Nephron progenitor cell (in vitro differentiated cells): ENCODE results near the gene HLA-DQB1.
"Not testable (repeated sequence)": the region's sequence is repeated elsewhere in the genome, so short reads cannot be mapped to it uniquely, and the experiment has no call there.

ENCODE experiments used
- DNase-seq: peaks from one replicate; pipeline ENCODE4 v3.0.0; 2021
- H3K27ac Mint-ChIP-seq: 2 replicates; pipeline ENCODE4 v1.8.0; 2021; ENCODE audit warnings: mild to moderate bottlenecking, moderate library complexity, mixed read lengths
- H3K27me3 Mint-ChIP-seq: 2 replicates; pipeline ENCODE4 v1.8.0; 2021; ENCODE audit warnings: mild to moderate bottlenecking, low read depth, mixed read lengths; ENCODE audit not compliant: poor library complexity
- H3K36me3 Mint-ChIP-seq: 2 replicates; pipeline ENCODE4 v1.8.0; 2021; ENCODE audit warnings: low read depth, mixed read lengths
- H3K4me1 Mint-ChIP-seq: 2 replicates; pipeline ENCODE4 v1.8.0; 2021; ENCODE audit warnings: mixed read lengths
- H3K4me3 Mint-ChIP-seq: 2 replicates; pipeline ENCODE4 v1.8.0; 2021; ENCODE audit warnings: mild to moderate bottlenecking, moderate library complexity, mixed read lengths
- H3K9me3 Mint-ChIP-seq: 2 replicates; pipeline ENCODE4 v1.8.0; 2021; ENCODE audit warnings: mild to moderate bottlenecking, moderate library complexity, mixed read lengths
- TF ChIP-seq, protein P1 (sequence below): fragments of 200-600 bp; sonication (generic); IDR thresholded peaks from 2 replicates; pipeline ENCODE4 v1.5.0; 2021; ENCODE audit warnings: antibody characterized with exemption

Gene HLA-DQB1

DNA sequence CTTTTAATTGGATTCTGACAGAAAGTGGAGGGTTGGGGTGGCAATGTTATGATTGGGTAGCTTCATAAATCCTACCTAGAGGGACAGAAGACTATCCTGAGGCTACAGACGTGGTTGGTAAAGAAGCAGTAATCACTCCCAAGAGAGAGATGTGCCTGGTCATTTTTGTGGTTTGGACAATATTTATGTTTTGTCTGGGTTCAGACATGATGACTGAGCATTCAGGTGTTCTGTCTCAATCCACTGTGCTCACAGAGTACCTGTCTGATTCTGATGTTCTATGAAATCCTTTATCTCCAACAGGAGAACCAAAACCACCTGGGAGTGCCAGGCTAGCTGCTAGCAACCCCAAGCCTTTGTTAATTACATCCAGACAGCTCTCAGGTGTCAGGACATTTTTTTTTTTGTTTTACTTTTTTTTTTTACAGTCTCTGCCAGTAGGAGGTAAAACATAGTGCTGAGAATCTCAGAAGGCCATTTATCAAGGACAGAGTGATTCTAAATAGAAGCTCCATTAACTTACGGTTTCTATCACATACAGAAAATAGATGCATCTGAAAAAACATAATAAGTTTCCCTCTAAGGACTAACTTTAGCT lies 30.8 kb downstream of the HLA-DQB1 start:
- no peaks in the 10 kb centered on the region for H3K36me3 Mint-ChIP-seq
- no peak overlapping the region for H3K4me3 Mint-ChIP-seq
- TF ChIP-seq, protein P1, sequence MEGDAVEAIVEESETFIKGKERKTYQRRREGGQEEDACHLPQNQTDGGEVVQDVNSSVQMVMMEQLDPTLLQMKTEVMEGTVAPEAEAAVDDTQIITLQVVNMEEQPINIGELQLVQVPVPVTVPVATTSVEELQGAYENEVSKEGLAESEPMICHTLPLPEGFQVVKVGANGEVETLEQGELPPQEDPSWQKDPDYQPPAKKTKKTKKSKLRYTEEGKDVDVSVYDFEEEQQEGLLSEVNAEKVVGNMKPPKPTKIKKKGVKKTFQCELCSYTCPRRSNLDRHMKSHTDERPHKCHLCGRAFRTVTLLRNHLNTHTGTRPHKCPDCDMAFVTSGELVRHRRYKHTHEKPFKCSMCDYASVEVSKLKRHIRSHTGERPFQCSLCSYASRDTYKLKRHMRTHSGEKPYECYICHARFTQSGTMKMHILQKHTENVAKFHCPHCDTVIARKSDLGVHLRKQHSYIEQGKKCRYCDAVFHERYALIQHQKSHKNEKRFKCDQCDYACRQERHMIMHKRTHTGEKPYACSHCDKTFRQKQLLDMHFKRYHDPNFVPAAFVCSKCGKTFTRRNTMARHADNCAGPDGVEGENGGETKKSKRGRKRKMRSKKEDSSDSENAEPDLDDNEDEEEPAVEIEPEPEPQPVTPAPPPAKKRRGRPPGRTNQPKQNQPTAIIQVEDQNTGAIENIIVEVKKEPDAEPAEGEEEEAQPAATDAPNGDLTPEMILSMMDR, result no peak
- DNase-seq, result no peak
- peaks cover 24% of the 10 kb centered on the region for H3K4me1 Mint-ChIP-seq
- no peak overlapping the region for H3K27ac Mint-ChIP-seq
- peaks cover 5% of the 10 kb centered on the region for H3K27me3 Mint-ChIP-seq
- peaks cover 4% of the 10 kb centered on the region for H3K9me3 Mint-ChIP-seq

DNA sequence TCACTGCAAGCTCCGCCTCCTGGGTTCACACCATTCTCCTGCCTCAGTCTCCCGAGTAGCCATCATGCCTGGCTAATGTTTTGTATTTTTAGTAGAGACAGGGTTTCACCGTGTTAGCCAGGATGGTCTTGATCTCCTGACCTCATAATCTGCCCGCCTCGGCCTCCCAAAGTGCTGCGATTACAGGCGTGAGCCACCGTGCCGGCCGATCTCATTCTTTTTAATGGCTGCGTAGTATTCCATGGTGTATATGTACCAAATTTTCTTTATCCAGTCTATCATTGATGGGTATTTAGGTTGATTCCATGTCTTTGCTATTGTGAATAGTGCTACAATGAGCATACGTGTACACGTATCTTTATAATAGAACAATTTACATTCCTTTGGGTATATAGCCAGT lies 36.7 kb downstream of the HLA-DQB1 start:
- not testable (repeated sequence) for H3K27ac Mint-ChIP-seq, H3K4me1 Mint-ChIP-seq, DNase-seq, H3K27me3 Mint-ChIP-seq, H3K4me3 Mint-ChIP-seq, H3K36me3 Mint-ChIP-seq
- H3K9me3 Mint-ChIP-seq, result peaks cover 10% of the 10 kb centered on the region

DNA sequence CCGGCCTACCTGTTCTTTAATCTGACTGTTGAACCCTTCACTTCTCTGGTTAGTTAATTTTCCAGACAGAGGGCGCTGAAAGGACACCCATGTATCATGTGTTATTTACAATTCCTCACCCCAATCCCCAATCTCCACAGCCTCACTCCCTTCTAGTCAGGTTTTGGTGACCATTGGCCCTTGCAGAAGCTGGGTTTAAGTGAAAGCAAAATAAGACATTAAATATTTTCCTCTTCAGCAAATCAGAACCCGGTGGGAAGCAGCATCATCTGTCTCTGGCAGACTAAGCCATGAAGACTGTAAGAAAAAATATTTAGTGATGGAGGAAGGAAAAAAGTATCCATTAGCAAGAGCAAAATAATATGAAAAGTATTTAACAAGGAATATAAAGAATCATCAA lies 38.6 kb downstream of the HLA-DQB1 start:
- Mint-ChIP-seq H3K27ac (peak overlapping the region; percentile 24), H3K27me3 (peaks cover 4% of the 10 kb centered on the region), H3K9me3 (peaks cover 10% of the 10 kb centered on the region), H3K4me3 (no peak overlapping the region), H3K36me3 (no peaks in the 10 kb centered on the region), H3K4me1 (no peaks in the 10 kb centered on the region)
- peak; percentile 17 for DNase-seq
- TF ChIP-seq, protein P1, result no peak

DNA sequence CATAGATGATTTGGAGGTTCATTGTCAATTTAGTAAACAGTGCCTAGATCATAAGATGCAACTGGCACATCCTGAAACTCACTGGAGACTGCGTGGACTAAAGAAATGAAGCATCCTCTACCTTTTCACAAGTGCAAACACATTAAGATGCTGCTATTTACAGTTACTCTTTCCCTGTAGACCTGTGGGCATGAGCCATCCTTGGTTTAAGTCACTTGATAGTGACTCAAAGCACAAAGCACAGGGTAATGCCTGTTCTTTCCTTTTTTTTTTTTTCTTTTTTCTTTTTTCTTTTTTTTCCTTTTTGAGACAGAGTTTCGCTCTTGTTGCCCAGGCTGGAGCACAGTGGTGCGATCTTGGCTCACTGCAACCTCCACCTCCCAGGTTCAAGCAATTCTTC lies 39.2 kb downstream of the HLA-DQB1 start:
- H3K27me3 Mint-ChIP-seq, result peaks cover 4% of the 10 kb centered on the region
- H3K4me1 Mint-ChIP-seq, result no peaks in the 10 kb centered on the region
- no peak overlapping the region for H3K4me3 Mint-ChIP-seq
- TF ChIP-seq, protein P1, result no peak
- H3K36me3 Mint-ChIP-seq, result no peaks in the 10 kb centered on the region
- peaks cover 10% of the 10 kb centered on the region for H3K9me3 Mint-ChIP-seq
- no peak for DNase-seq
- no peak overlapping the region for H3K27ac Mint-ChIP-seq

DNA sequence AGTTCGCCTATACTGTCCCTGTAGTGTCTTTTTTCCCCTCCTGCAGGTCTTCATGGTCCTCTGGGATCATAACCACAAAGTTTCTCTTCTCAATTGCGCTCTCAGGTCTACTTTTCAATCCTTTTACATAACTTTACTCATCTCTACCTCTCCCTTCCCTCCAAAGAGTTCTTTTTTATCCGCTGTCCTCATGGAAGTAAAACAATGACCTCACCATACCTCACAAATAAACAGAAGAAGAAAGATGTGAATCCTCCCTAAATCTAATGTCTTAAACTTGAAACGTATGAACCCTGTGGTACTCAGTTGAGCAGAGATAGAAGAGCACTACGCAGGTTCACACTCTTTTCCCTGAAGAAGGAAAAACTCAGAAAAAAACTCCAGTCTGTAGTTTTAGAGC lies 41.3 kb downstream of the HLA-DQB1 start:
- no peak for DNase-seq
- H3K4me1 Mint-ChIP-seq, result no peaks in the 10 kb centered on the region
- H3K36me3 Mint-ChIP-seq, result no peaks in the 10 kb centered on the region
- H3K9me3 Mint-ChIP-seq, result peaks cover 1% of the 10 kb centered on the region
- H3K27ac Mint-ChIP-seq, result no peak overlapping the region
- peaks cover 4% of the 10 kb centered on the region for H3K27me3 Mint-ChIP-seq
- H3K4me3 Mint-ChIP-seq, result no peak overlapping the region
- TF ChIP-seq, protein P1, result no peak

DNA sequence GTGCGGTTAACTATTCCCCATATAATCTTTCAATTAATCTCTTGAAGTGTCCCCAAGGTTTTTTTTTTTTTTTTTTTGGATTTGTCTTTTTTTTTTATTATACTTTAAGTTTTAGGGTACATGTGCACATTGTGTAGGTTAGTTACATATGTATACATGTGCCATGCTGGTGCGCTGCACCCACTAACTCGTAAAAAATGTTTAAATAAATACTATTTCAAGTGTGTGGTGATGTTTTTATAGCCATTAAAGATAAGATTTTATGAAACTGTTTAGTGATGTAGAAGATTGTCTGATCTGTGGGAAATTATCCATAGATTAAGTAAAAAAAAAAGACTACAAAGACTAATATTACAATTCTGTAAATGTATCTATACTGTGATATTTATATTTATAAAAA lies 41.9 kb downstream of the HLA-DQB1 start:
- Mint-ChIP-seq H3K4me3 (no peak overlapping the region), H3K27ac (no peak overlapping the region), H3K9me3 (no peaks in the 10 kb centered on the region), H3K36me3 (no peaks in the 10 kb centered on the region), H3K4me1 (no peaks in the 10 kb centered on the region), H3K27me3 (peaks cover 3% of the 10 kb centered on the region)
- TF ChIP-seq, protein P1, result no peak
- DNase-seq, result no peak
